Right ventricle myocardium superior (tissue), 1 donor: Measurements from ENCODE around the gene ADNP. TPM values are rescaled to one million over a fixed set of nuclear protein-coding genes. Genes with fewer than 3 reads are reported as not detected.

Experiments
- ATAC-seq: fragments of 200-7000 bp; cut with Tn5 transposase; one replicate; pipeline ENCODE4 v1.9.1; 2020; ENCODE audit warnings: mild to moderate bottlenecking; ENCODE audit not compliant: poor library complexity
- DNase-seq: peaks from one replicate; pipeline ENCODE4 v3.0.0-alpha.2; 2020
- intact Hi-C: fragments of 100-400 bp; cut with DNase I; formaldehyde crosslinking; loops from one replicate; pipeline ENCODE4 v1.11.2; 2022
- total RNA-seq: library from RNA; stranded (reverse); fragmentation: NEBNext Ultra II Directional; extraction: Animal tissue kit (Norgen Biotek cat#: 25700); gene quantifications from one replicate; pipeline ENCODE4 v1.2.1, GENCODE V29; 2021
- donor health status: DM: no; HTN: yes; CAD: no; lungs with severe emphysema.

ADNP gene
- total RNA-seq, 1 donor from 2014 or later, result 28.8 TPM

DNA sequence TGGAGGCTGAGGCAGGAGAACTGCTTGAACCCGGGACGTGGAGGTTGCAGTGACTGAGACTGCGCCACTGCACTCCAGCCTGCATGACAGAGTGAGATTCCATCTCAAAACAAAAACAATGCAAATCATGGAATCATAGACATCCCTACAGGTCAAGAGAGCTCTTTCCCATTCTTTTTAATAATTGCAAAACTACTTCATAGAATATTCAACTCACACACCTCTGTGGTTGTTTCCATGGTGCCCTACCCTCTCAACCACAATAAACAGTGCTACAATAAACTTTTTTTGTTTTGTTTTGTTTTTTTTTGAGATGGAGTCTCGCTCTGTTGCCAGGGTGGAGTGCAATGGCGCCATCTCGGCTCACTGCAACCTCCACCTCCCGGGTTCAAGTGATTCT lies 11.8 kb upstream of the ADNP start:
- intact Hi-C loops, result no loop called here
- ATAC-seq (no peak), DNase-seq (no peak)

DNA sequence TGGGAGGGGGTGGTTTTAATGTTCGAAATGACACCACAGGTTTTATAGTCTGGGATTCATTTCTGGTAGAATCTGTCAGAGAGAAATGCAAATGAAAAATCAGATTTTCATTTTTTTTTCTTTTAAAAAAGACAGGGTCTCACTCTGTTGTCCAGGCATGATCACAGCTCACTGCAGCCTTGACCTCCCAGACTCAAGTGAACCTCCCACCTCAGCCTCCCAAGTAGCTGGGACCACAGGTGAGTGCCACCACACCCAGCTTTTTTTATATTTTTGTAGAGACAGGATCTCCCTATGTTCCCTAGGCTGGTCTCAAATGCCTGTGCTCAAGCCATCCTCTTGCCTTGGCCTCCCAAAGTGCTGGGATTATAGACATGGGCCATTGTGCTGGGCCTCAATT lies 2.4 kb upstream of the ADNP start:
- DNase-seq (no peak), ATAC-seq (no peak)
- intact Hi-C loops, result loop anchor here (5.0 kb wide), 1 partner anchor 141 kb away; no protein-coding TSS in a partner anchor

DNA sequence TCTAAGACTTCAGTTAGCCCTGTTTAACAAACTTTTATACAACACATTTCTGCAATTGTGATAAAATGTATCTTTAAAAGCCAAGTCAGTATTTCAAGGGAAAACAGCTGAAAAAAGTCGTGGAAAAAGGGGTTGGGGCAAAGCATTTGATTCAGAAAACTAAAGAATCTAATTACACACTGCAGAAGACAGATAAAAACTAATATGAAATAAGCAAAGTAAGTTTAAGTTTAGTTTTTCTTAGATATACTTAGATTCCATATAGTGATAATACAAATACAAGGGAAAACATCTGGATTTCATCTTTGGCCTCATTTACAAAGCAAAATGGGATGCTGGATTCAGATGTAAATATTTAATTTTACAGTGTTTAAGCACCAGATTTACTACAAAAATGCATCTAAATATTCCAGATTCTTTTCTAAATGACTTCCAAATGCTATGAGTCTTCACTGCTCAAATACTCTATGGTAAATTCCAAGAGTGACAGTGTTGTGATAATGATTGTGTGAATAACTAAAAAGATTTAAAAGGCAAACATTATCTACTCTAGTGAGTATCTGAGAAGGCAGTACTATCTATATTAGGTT lies 1.5 kb upstream of the ADNP start:
- intact Hi-C loops, result loop anchor here (5.0 kb wide), 1 partner anchor 140 kb away; no protein-coding TSS in a partner anchor
- ATAC-seq, result no peak

GRCh38 chr20:50932016-50932485 lies 814 bp upstream of the ADNP start:
- no peak for ATAC-seq
- no peak for DNase-seq
- intact Hi-C loops, result loop anchor here (5.0 kb wide), 1 partner anchor 140 kb away; no protein-coding TSS in a partner anchor

More for the DNA sequence above, 1.5 kb upstream of the ADNP start:
- no peak for DNase-seq

DNA sequence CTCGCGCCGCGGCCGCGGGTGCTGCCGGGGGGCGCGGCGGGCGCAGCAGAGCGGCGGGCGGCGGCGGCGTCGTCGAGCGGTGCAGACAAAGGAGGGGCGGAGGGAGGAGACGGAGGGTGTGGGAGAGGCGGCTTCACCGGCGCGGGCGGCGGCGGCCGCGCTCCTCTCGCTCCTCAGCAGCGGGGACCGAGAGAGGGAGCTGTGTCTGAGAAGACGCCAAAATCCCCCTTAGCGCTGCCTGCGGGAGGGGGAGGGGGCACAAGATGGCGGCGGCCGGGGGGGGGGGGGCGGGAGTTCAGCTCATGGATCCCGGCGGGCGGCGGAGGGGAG lies 296 bp downstream of the ADNP start:
- DNase-seq, result no peak
- intact Hi-C loops, result loop anchor here (5.0 kb wide), 1 partner anchor 139 kb away; no protein-coding TSS in a partner anchor

DNA sequence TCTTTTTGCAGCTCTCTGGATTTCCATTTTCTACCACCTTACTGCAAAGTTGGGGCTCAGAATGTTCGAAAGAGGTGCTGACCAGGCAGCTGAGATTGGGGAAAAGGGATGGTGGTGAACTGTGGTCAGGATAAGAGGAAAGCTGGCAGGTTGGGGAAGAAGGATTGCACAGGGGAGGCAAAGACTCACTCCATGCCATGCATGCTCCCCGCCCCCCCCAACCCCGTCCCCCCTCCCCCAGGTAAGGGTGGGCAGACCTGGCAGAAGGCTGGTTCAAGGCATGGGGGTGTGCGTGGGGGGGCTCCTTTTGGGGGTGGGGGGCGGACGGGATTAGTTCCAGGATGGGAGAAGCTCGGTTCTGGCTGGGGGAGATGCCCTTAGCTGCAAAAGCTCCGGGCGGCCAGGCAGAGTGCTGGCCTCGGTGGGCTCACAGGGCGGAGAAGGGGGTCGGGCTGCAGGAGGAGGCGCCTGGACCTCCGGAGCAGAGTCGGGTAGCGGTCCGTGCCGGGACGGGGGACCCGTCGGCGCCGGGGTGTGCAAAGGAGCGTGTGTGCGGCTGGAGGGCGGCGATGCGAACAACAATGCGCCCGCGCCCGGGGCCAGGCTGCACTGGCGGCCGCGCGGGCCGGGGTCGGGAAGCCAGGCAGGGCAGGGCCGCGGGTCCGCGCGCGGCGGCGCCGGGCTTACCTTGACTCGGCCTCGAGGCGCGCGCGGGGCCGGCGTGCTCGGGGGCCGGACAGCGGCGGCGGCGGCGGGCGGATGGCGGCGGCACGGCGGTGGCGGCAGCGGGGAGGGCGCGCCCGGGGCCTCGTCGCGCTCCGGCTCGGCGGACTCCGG lies 880 bp downstream of the ADNP start:
- peak; percentile 59 for DNase-seq
- intact Hi-C loops, result loop anchor here (5.0 kb wide), 1 partner anchor 138 kb away; no protein-coding TSS in a partner anchor
- ATAC-seq, result no peak

More for the DNA sequence above, 296 bp downstream of the ADNP start:
- ATAC-seq, result peak; percentile 65

- intact Hi-C loops, result loop anchor here (5.0 kb wide), 1 partner anchor 137 kb away; no protein-coding TSS in a partner anchor
- ATAC-seq (peak; percentile 43), DNase-seq (peak; percentile 89)
Observed at GRCh38 chr20:50929299-50930138, 1.7 kb downstream of the ADNP start.

DNA sequence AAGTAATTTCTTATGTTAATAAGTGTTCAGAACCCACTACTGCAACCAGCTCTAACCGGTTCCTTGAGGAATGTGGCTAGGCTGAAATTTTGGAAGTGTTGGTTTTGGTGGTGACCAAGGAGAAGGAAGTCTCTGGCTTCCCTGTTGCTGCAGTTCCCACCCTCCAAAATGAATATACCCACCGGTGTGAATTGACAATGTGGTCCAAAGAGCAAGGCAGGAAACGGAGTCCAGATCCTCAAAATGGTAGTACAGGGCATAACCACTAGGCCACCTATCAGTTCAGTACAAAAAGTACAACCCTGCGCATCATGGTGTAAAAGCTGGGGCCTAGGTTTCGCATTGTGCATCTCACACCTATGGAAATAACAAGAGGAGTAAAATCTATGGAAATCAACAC lies 2.8 kb downstream of the ADNP start:
- no peak for ATAC-seq
- intact Hi-C loops, result no loop called here

GRCh38 chr20:50926530-50926929 lies 4.7 kb downstream of the ADNP start:
- DNase-seq (no peak), ATAC-seq (no peak)
- intact Hi-C loops, result no loop called here

More for the DNA sequence above, 2.8 kb downstream of the ADNP start:
- no peak for DNase-seq

GRCh38 chr20:50924261-50924920 lies 6.8 kb downstream of the ADNP start:
- intact Hi-C loops, result no loop called here
- no peak for ATAC-seq
- no peak for DNase-seq

GRCh38 chr20:50921803-50922501 lies 9.3 kb downstream of the ADNP start:
- intact Hi-C loops, result no loop called here
- no peak for ATAC-seq
- no peak for DNase-seq

GRCh38 chr20:50920997-50921396 lies 10.2 kb downstream of the ADNP start:
- ATAC-seq (no peak), DNase-seq (no peak)
- intact Hi-C loops, result no loop called here

GRCh38 chr20:50919567-50919966 lies 11.7 kb downstream of the ADNP start:
- intact Hi-C loops, result no loop called here
- ATAC-seq (no peak), DNase-seq (no peak)

- ATAC-seq (no peak), DNase-seq (no peak)
- intact Hi-C loops, result no loop called here
Observed at GRCh38 chr20:50918403-50918802, 12.8 kb downstream of the ADNP start.

GRCh38 chr20:50916934-50917333 lies 14.3 kb downstream of the ADNP start:
- ATAC-seq (no peak), DNase-seq (no peak)
- intact Hi-C loops, result no loop called here

GRCh38 chr20:50916257-50916656 lies 15.0 kb downstream of the ADNP start:
- no peak for DNase-seq
- peak; percentile 73 for ATAC-seq
- intact Hi-C loops, result no loop called here

DNA sequence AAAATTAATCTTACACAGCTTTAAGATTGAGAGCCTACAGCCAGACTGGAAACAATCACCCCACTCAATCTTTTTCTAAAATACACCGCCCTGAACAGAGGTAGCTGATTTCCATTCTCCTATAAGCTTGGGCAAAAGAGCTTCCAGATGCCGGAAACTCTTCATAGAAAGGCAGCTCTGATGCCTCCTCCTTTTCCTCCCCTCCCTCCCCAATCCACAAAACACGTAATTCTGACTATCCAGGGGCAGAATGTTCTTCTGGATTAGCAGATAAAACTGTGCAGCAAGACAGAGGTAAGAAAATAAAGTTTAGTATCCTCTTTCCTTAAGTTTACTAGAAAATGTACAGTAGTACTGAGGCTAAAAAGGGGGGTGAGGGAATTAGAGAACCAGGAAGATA lies 15.8 kb downstream of the ADNP start:
- intact Hi-C loops, result no loop called here
- ATAC-seq (peak; percentile 21), DNase-seq (no peak)
